Naive thymus-derived CD8-positive, alpha-beta T cell (primary cell): ENCODE results near the gene TRPM1. TPM values are rescaled to one million over a fixed set of nuclear protein-coding genes. Genes with fewer than 3 reads are reported as not detected.
A peak's percentile ranks its signal among the peaks of the same experiment; 100 is the strongest.

ENCODE experiments used
- ATAC-seq, 2 donors: fragments of 150-1000 bp; cut with Tn5 transposase in 1 of 2; sonication (Bioruptor Pico), chemical (Tn5 transposase) in 1 of 2; 1 replicate in 1 of 2; 2 replicates in 1 of 2; pipeline ENCODE4 v1.10.0; 2021; ENCODE audit warnings: mild to moderate bottlenecking in 2 of 2, moderate library complexity in 2 of 2
- POLR2A ChIA-PET: fragments of 350-600 bp; sonication (Branson Sonifier 250); formaldehyde crosslinking; loops from one replicate; lab custom pipeline; 2021; ENCODE audit warnings: antibody characterized with exemption; lab: Charles Lee
- DNase-seq, 10 donors: peaks; one replicate each; pipeline versions ENCODE4 v3.0.0 to v3.0.0-alpha.2; 2020 to 2022
- H3K27ac Mint-ChIP-seq, 10 donors: one replicate each; pipeline ENCODE4 v1.8.0; 2020 to 2022; ENCODE audit warnings: mild to moderate bottlenecking in 10 of 10, mixed read lengths in 10 of 10, moderate library complexity in 4 of 10, inconsistent platforms in 1 of 10
- H3K27me3 Mint-ChIP-seq, 5 donors: one replicate each; pipeline ENCODE4 v1.8.0; 2021 to 2022; ENCODE audit warnings: mixed read lengths in 5 of 5
- H3K36me3 Mint-ChIP-seq, 3 donors: one replicate each; pipeline ENCODE4 v1.8.0; 2020 to 2022; ENCODE audit warnings: mixed read lengths in 3 of 3, mild to moderate bottlenecking in 2 of 3, inconsistent platforms in 1 of 3
- H3K4me1 Mint-ChIP-seq, 4 donors: one replicate each; pipeline ENCODE4 v1.8.0; 2021 to 2022; ENCODE audit warnings: mixed read lengths in 4 of 4
- H3K4me3 Mint-ChIP-seq, 10 donors: one replicate each; pipeline ENCODE4 v1.8.0; 2020 to 2022; ENCODE audit warnings: mild to moderate bottlenecking in 10 of 10, mixed read lengths in 10 of 10, moderate library complexity in 6 of 10, inconsistent platforms in 1 of 10
- H3K9me3 Mint-ChIP-seq, 9 donors: one replicate each; pipeline ENCODE4 v1.8.0; 2020 to 2022; ENCODE audit warnings: mixed read lengths in 9 of 9, mild to moderate bottlenecking in 3 of 9, inconsistent platforms in 1 of 9, moderate library complexity in 1 of 9
- polyA plus RNA-seq, 3 donors: library from polyadenylated mRNA; unstranded; fragments of 300-500 nt; fragmentation: Illumina TruSeq; gene quantifications; one replicate each; pipeline ENCODE4 v1.2.3, GENCODE V29; 2021
- total RNA-seq, 8 experiments: library from RNA in 2 of 8; stranded (reverse) in 2 of 8; gene quantifications; one replicate each; pipeline ENCODE4 v1.2.3 and lab custom pipeline; 2021 to 2026

The TRPM1 gene
- total and polyA plus RNA-seq, 5 experiments from 2014 or later: not detected

DNA sequence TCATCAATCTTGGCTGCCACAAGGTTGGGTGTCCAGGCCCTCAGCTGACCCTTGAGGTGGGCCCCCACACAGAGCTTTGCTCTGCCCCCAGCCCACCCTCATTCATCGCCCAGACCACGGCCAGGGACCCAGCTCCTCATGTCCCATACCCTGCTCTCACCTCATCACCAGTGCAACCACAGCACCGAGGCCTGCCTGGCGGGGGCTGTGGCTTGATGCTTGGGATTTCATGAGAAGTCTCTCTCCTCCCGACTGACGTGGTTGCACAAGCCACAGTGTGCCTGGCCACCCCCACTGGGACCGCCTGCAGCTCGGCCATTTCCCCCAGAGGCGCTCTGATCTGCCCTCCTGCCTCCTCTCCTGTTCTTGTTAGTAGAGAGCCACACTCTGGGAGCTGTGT, 64.7 kb downstream of the TRPM1 start:
- H3K27ac Mint-ChIP-seq: peak overlapping the region in 1 of 10 donors; percentile 68
- no peak overlapping the region for H3K4me3 Mint-ChIP-seq
- H3K9me3 Mint-ChIP-seq: no peaks in the 10 kb centered on the region
- no peaks in the 10 kb centered on the region for H3K36me3 Mint-ChIP-seq
- POLR2A ChIA-PET: no interaction called here
- peaks cover 0 to 8% (median 1%) of the 10 kb centered on the region in 5 donors for H3K27me3 Mint-ChIP-seq
- ATAC-seq (no peak), DNase-seq (no peak)
- H3K4me1 Mint-ChIP-seq: peaks cover 0 to 8% (median 0%) of the 10 kb centered on the region in 4 donors

GRCh38 chr15:31035610-31036009, 65.9 kb downstream of the TRPM1 start:
- H3K9me3 Mint-ChIP-seq: no peaks in the 10 kb centered on the region
- H3K27ac Mint-ChIP-seq: no peak overlapping the region
- H3K36me3 Mint-ChIP-seq: no peaks in the 10 kb centered on the region

GRCh38 chr15:31034152-31034551, 67.4 kb downstream of the TRPM1 start:
- DNase-seq (no peak), ATAC-seq (no peak)
- Mint-ChIP-seq H3K4me1 (peaks cover 0 to 14% (median 0%) of the 10 kb centered on the region in 4 donors), H3K27ac (no peak overlapping the region), H3K4me3 (no peak overlapping the region), H3K36me3 (no peaks in the 10 kb centered on the region), H3K9me3 (no peaks in the 10 kb centered on the region), H3K27me3 (peaks cover 0 to 6% (median 0%) of the 10 kb centered on the region in 5 donors)
- POLR2A ChIA-PET: no interaction called here

More at GRCh38 chr15:31035610-31036009, 65.9 kb downstream of the TRPM1 start:
- ATAC-seq (no peak), DNase-seq (no peak)
- H3K4me1 Mint-ChIP-seq: peaks cover 0 to 14% (median 0%) of the 10 kb centered on the region in 4 donors
- POLR2A ChIA-PET: interaction anchor here (0.7 kb wide), 1 partner anchor 10 kb away, joined by 4 read pairs; no protein-coding TSS in a partner anchor
- H3K4me3 Mint-ChIP-seq: no peak overlapping the region
- peaks cover 0 to 8% (median 0%) of the 10 kb centered on the region in 5 donors for H3K27me3 Mint-ChIP-seq

DNA sequence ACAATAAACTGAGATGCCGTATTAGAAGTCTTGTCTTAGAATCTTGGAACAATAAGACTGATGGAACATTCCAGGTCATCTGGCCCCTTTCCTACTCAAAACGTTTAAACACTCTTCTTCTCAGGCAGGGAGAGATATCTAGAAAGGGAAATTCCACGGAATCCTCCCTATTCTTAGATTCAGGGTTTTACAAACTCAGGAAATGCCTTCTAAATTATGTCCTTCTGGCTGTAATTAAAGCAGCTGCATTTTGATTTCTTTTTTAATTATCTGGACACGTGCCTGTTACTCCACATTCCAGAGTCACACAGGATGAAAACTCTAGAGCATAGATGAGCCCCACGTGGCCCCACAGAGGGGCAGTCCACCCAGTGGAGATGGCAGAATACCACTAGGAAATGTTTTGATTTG, 68.6 kb downstream of the TRPM1 start:
- Mint-ChIP-seq H3K4me3 (no peak overlapping the region), H3K9me3 (no peaks in the 10 kb centered on the region), H3K27ac (no peak overlapping the region), H3K36me3 (no peaks in the 10 kb centered on the region), H3K27me3 (peaks cover 0 to 9% (median 0%) of the 10 kb centered on the region in 5 donors), H3K4me1 (peaks cover 0 to 16% (median 0%) of the 10 kb centered on the region in 4 donors)
- POLR2A ChIA-PET: no interaction called here
- no peak for ATAC-seq
- DNase-seq: no peak

DNA sequence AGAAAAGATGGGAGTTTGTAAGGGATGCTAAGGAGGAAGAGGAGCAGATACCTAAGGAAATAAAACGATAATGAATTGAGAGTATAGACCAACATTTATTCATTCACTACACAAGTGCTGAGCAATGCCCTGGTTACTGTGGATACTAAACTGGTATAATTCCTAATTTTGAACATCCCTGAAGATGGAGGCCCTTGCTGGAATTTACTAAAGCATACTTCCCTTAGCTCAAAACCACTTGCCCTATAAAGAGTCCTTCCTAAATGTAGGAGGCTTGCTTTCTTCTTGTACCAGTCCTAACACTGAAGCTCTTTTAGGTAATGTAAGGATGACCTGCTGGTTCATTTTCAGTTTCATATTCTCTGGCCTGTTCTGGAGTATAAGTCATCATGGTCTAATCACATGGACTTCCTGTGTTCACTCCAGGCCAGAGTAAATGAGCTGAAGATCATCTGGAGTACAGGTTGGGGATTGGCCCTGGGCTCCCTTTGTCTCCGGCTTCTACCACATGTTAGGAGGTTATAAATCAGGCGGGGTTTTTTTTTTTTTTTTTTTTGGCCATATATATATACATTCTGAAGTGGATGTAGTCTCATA, 70.0 kb downstream of the TRPM1 start:
- Mint-ChIP-seq H3K36me3 (no peaks in the 10 kb centered on the region), H3K9me3 (no peaks in the 10 kb centered on the region), H3K27ac (no peak overlapping the region), H3K27me3 (peaks cover 0 to 7% (median 0%) of the 10 kb centered on the region in 5 donors), H3K4me1 (peaks cover 0 to 16% (median 0%) of the 10 kb centered on the region in 4 donors), H3K4me3 (no peak overlapping the region)
- DNase-seq: no peak
- POLR2A ChIA-PET: no interaction called here
- ATAC-seq: no peak

GRCh38 chr15:31027910-31028578, 73.5 kb downstream of the TRPM1 start:
- DNase-seq (no peak), ATAC-seq (no peak)
- H3K27ac Mint-ChIP-seq: no peak overlapping the region
- peaks cover 0 to 19% (median under 1%) of the 10 kb centered on the region in 4 donors for H3K4me1 Mint-ChIP-seq
- H3K9me3 Mint-ChIP-seq: no peaks in the 10 kb centered on the region
- H3K27me3 Mint-ChIP-seq: peaks cover 0 to 7% (median 0%) of the 10 kb centered on the region in 5 donors
- H3K4me3 Mint-ChIP-seq: no peak overlapping the region
- no peaks in the 10 kb centered on the region for H3K36me3 Mint-ChIP-seq
- POLR2A ChIA-PET: interaction anchor here (0.8 kb wide), 1 partner anchor 14 kb away, joined by 3 read pairs; no protein-coding TSS in a partner anchor

- Mint-ChIP-seq H3K27me3 (peaks cover 0 to 11% (median 0%) of the 10 kb centered on the region in 5 donors), H3K27ac (no peak overlapping the region)
- POLR2A ChIA-PET: interaction anchor here (1.0 kb wide), 1 partner anchor 12 kb away, joined by 4 read pairs; no protein-coding TSS in a partner anchor
These were observed 75.5 kb downstream of the TRPM1 start for GRCh38 chr15:31025996-31026395.

GRCh38 chr15:31024979-31025378, 76.5 kb downstream of the TRPM1 start:
- Mint-ChIP-seq H3K36me3 (no peaks in the 10 kb centered on the region), H3K27me3 (peaks cover 0 to 11% (median 0%) of the 10 kb centered on the region in 5 donors)
- DNase-seq: no peak

More at GRCh38 chr15:31025996-31026395, 75.5 kb downstream of the TRPM1 start:
- peaks cover 0 to 25% (median under 1%) of the 10 kb centered on the region in 4 donors for H3K4me1 Mint-ChIP-seq
- ATAC-seq: no peak
- H3K9me3 Mint-ChIP-seq: no peaks in the 10 kb centered on the region
- no peak overlapping the region for H3K4me3 Mint-ChIP-seq
- no peak for DNase-seq
- no peaks in the 10 kb centered on the region for H3K36me3 Mint-ChIP-seq

DNA sequence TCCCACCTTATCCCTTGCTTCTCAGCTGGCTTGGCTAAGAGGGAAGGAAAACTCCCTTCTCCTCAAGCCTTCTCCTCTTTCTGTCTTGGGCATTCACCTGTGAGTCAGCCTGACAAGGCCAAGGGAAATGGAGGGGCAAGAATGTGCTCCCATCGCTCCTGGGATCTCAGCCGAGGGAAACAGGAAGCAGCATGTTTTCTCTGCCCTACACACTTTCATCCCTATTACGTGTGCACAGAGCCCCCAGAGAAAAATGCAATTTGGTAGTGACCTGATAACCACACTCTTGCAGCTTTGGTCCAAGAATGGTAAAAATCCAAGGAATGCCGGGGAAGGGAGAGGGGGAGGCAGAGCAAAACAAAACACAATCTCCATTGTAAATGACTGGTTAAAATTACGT, 77.2 kb downstream of the TRPM1 start:
- Mint-ChIP-seq H3K27me3 (peaks cover 0 to 11% (median 0%) of the 10 kb centered on the region in 5 donors), H3K36me3 (no peaks in the 10 kb centered on the region), H3K9me3 (no peaks in the 10 kb centered on the region), H3K27ac (no peak overlapping the region), H3K4me1 (peaks cover 0 to 30% (median under 1%) of the 10 kb centered on the region in 4 donors), H3K4me3 (no peak overlapping the region)
- ATAC-seq (no peak), DNase-seq (no peak)
- POLR2A ChIA-PET: interaction anchor here (0.6 to 1.1 kb wide), 2 partner anchors 9 to 10 kb away, joined by 3 read pairs; no protein-coding TSS in a partner anchor

More at GRCh38 chr15:31024979-31025378, 76.5 kb downstream of the TRPM1 start:
- no peak for ATAC-seq
- Mint-ChIP-seq H3K4me1 (peaks cover 0 to 30% (median under 1%) of the 10 kb centered on the region in 4 donors), H3K4me3 (no peak overlapping the region), H3K27ac (no peak overlapping the region), H3K9me3 (no peaks in the 10 kb centered on the region)
- POLR2A ChIA-PET: interaction anchor here (0.6 kb wide), 1 partner anchor 11 kb away, joined by 4 read pairs; no protein-coding TSS in a partner anchor

DNA sequence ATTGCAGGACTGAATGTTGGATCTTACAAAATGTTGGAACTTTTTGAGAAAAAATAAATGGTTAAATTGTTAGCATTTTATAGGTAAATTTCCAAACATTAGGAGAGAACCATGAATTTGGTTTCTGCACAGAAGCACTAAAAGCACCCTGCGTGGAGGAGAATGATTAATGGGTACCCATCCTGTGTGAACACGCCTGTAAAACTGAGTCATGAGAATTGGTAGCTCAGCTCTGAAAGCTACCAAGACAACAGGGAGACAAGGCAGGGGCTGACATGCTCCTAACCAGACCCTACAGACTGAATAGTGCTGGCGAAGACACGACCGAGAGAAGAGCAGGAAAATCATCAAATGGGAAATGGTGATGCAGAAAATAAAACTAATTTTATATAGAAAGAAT, 77.7 kb downstream of the TRPM1 start:
- Mint-ChIP-seq H3K4me3 (no peak overlapping the region), H3K27me3 (peaks cover 0 to 8% (median 0%) of the 10 kb centered on the region in 5 donors), H3K9me3 (no peaks in the 10 kb centered on the region), H3K27ac (no peak overlapping the region), H3K36me3 (no peaks in the 10 kb centered on the region), H3K4me1 (peaks cover 0 to 30% (median under 1%) of the 10 kb centered on the region in 4 donors)
- DNase-seq: no peak
- no peak for ATAC-seq
- POLR2A ChIA-PET: interaction anchor here (0.6 to 1.1 kb wide), 2 partner anchors 8 to 9 kb away, joined by 3 read pairs; no protein-coding TSS in a partner anchor

DNA sequence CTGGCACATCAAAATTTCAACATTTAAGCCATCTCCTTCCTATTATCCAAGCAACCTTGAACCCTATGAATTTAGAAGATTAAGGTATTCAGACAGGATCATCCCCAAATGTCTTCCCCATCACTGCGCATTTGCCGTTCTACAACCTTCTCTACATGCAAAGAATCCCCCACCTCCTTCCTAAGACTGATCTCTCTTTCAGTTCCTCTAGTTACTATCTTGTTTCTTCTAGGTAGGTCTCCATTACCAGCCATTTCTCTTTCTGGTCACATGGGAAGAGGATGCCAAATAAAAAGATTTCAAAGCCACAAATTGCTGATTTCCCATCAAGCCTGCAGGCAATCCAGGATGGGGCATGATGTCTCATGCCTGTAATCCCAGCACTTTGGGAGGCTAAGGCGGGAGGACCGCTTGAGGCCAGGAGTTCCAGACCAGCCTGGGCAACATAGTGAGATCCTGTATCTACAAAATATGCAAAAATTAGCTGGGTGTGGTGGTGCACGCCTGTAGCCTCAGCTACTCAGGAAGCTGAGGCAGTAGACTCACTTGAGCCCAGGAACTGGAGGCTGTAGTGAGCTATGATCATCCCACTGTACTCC, 80.4 kb downstream of the TRPM1 start:
- Mint-ChIP-seq H3K4me3 (no peak overlapping the region), H3K27me3 (peaks cover 0 to 4% (median 0%) of the 10 kb centered on the region in 5 donors), H3K36me3 (no peaks in the 10 kb centered on the region), H3K9me3 (no peaks in the 10 kb centered on the region), H3K27ac (no peak overlapping the region), H3K4me1 (peaks cover 0 to 27% (median under 1%) of the 10 kb centered on the region in 4 donors)
- DNase-seq: no peak
- POLR2A ChIA-PET: no interaction called here
- no peak for ATAC-seq

DNA sequence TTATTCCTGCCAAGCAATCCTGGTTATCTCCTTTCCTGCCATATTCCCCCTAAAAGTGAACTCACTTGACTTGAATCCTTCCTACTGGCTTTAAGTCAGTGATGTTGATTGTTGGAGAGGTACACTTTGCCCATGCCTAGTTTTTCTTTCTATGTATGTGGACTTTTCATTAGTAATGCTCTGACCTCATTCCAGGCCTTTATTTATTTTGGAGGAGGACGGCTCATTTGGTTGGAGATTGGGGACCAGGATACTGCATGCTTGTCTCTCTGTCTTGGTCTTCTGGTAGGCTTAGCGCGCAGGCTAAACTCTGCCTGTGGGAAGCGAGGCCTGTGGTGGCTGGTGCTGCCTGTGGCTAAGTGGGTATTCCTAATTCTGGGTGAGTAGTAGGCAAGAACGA, 81.0 kb downstream of the TRPM1 start:
- H3K27me3 Mint-ChIP-seq: peaks cover 0 to 4% (median 0%) of the 10 kb centered on the region in 5 donors

More for the DNA sequence above, 81.0 kb downstream of the TRPM1 start:
- Mint-ChIP-seq H3K27ac (no peak overlapping the region), H3K36me3 (no peaks in the 10 kb centered on the region), H3K9me3 (no peaks in the 10 kb centered on the region), H3K4me3 (no peak overlapping the region), H3K4me1 (peaks cover 2 to 29% (median 3%) of the 10 kb centered on the region in 4 donors)
- DNase-seq (no peak), ATAC-seq (no peak)
- POLR2A ChIA-PET: no interaction called here
